Natural killer cell (primary cell): ENCODE results near the gene CCDC126. TPM values are rescaled to one million over a fixed set of nuclear protein-coding genes. Genes with fewer than 3 reads are reported as not detected.

Experiments
- ATAC-seq, 3 donors: fragments of 150-1000 bp in 2 of 3; fragments of 200-7000 bp in 1 of 3; cut with Tn5 transposase; 1 replicate in 1 of 3; 2 replicates in 2 of 3; pipeline ENCODE4 v1.10.0; 2021; ENCODE audit warnings: mild to moderate bottlenecking in 2 of 3, moderate library complexity in 2 of 3
- DNase-seq, 2 donors: peaks; one replicate each; pipeline versions ENCODE4 v3.0.0 to v3.0.0-alpha.2; 2013 to 2021; ENCODE audit warnings: mixed read lengths in 1 of 2
- H3K27ac ChIP-seq: one replicate; pipeline ENCODE4 v1.5.1; 2013; ENCODE audit warnings: mild to moderate bottlenecking, low read length
- H3K27me3 ChIP-seq: one replicate; pipeline ENCODE4 v1.6.1; 2013; ENCODE audit warnings: low read length; ENCODE audit not compliant: control insufficient read depth, insufficient read depth
- H3K36me3 ChIP-seq: one replicate; pipeline ENCODE4 v1.6.1; 2013; ENCODE audit warnings: low read length; ENCODE audit not compliant: control insufficient read depth, insufficient read depth
- H3K4me1 ChIP-seq: one replicate; pipeline ENCODE4 v1.6.1; 2013; ENCODE audit warnings: low read length; ENCODE audit not compliant: control insufficient read depth, insufficient read depth
- H3K4me3 ChIP-seq: one replicate; pipeline ENCODE4 v1.5.1; 2013; ENCODE audit warnings: low read length
- H3K9me3 ChIP-seq: one replicate; pipeline ENCODE4 v1.6.1; 2013; ENCODE audit warnings: low read length; ENCODE audit not compliant: control insufficient read depth, insufficient read depth
- H3K27ac Mint-ChIP-seq, 2 donors: one replicate each; pipeline ENCODE4 v1.8.0; 2022; ENCODE audit warnings: mild to moderate bottlenecking in 2 of 2, mixed read lengths in 2 of 2, moderate library complexity in 1 of 2
- H3K27me3 Mint-ChIP-seq, 2 donors: one replicate each; pipeline ENCODE4 v1.8.0; 2022; ENCODE audit warnings: low read depth in 2 of 2, mixed read lengths in 2 of 2
- H3K36me3 Mint-ChIP-seq: one replicate; pipeline ENCODE4 v1.8.0; 2022; ENCODE audit warnings: mixed read lengths
- H3K4me1 Mint-ChIP-seq, 2 donors: one replicate each; pipeline ENCODE4 v1.8.0; 2022; ENCODE audit warnings: mixed read lengths in 2 of 2
- H3K4me3 Mint-ChIP-seq: one replicate; pipeline ENCODE4 v1.8.0; 2022; ENCODE audit warnings: mild to moderate bottlenecking, moderate library complexity, mixed read lengths
- H3K9me3 Mint-ChIP-seq, 2 donors: one replicate each; pipeline ENCODE4 v1.8.0; 2022; ENCODE audit warnings: mixed read lengths in 2 of 2
- CTCF ChIP-seq: fragments of 200-600 bp; IDR thresholded peaks from one replicate; pipeline ENCODE4 v1.8.0; 2022; ENCODE audit warnings: antibody characterized with exemption
- WGBS: methylation state at CpG from one replicate; pipeline ENCODE4 v1.1.7; 2013; ENCODE audit warnings: missing lambda C conversion rate; ENCODE audit not compliant: insufficient coverage; 5-methylcytosine and 5-hydroxymethylcytosine counted together
- intact Hi-C: fragments of 100-400 bp; cut with micrococcal nuclease; formaldehyde crosslinking; loops from one replicate; pipeline ENCODE4 v1.14.2; 2022
- total RNA-seq, 4 donors: library from RNA; stranded (reverse); fragments of 120-200 nt in 1 of 4; gene quantifications; one replicate each; pipeline versions ENCODE4 v1.2.3 to v1.2.4, GENCODE V29; 2013 to 2022

The CCDC126 gene
- total RNA-seq, 3 donors from 2014 or later (not counting 1 experiment from before 2014, with no cell fraction given), result 13.4 to 19.0 (median 16.9) TPM

GRCh38 chr7:23607866-23608265 lies 10.7 kb downstream of the CCDC126 start:
- H3K27me3 ChIP-seq, result no peaks in the 10 kb centered on the region
- no peak for ATAC-seq
- H3K27ac ChIP-seq, result no peak overlapping the region
- H3K9me3 Mint-ChIP-seq, result no peaks in the 10 kb centered on the region
- no peaks in the 10 kb centered on the region for H3K36me3 Mint-ChIP-seq
- H3K4me1 Mint-ChIP-seq, result peaks cover 10 to 20% of the 10 kb centered on the region in 2 donors
- H3K27me3 Mint-ChIP-seq, result no peaks in the 10 kb centered on the region
- WGBS, result 96% methylated on average over 8 of the region's 8 CpGs
- no peak for TF ChIP-seq CTCF
- no peaks in the 10 kb centered on the region for H3K4me1 ChIP-seq
- H3K27ac Mint-ChIP-seq, result no peak overlapping the region
- DNase-seq, result no peak
- no peak overlapping the region for H3K4me3 ChIP-seq
- no peak overlapping the region for H3K4me3 Mint-ChIP-seq
- intact Hi-C loops, result no loop called here
- peaks cover 8% of the 10 kb centered on the region for H3K36me3 ChIP-seq
- H3K9me3 ChIP-seq, result no peaks in the 10 kb centered on the region

DNA sequence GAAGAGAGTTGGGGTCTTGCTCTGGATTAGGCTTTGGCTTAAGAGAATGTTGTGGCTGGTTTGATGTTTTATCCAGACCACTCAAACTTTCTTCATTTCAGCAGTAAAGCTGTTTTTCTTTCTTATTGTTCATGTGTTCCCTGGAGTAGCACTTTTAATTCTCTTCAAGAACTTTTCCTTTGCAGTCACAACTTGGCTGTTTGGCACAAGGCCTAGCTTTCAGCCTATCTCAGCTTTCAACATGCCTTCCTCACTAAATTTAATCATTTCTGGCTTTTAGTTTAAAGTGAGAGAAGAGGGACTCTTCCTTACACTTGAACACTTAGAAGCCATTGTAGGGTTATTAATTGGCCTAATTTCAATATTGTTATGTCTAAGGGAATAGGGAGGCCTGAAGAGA lies 18.1 kb downstream of the CCDC126 start:
- DNase-seq (no peak), ATAC-seq (no peak)
- peaks cover 8% of the 10 kb centered on the region for H3K36me3 ChIP-seq
- peaks cover 10 to 11% of the 10 kb centered on the region in 2 donors for H3K4me1 Mint-ChIP-seq
- no peak overlapping the region for H3K4me3 Mint-ChIP-seq
- H3K9me3 ChIP-seq, result peaks cover 8% of the 10 kb centered on the region
- H3K9me3 Mint-ChIP-seq, result peaks cover 2 to 7% of the 10 kb centered on the region in 2 donors
- no peaks in the 10 kb centered on the region for H3K27me3 Mint-ChIP-seq
- intact Hi-C loops, result no loop called here
- H3K4me1 ChIP-seq, result no peaks in the 10 kb centered on the region
- H3K27ac Mint-ChIP-seq, result no peak overlapping the region
- H3K4me3 ChIP-seq, result no peak overlapping the region
- no peaks in the 10 kb centered on the region for H3K27me3 ChIP-seq
- TF ChIP-seq CTCF, result no peak
- H3K36me3 Mint-ChIP-seq, result peaks cover 11% of the 10 kb centered on the region
- no peak overlapping the region for H3K27ac ChIP-seq

GRCh38 chr7:23616593-23616992 lies 19.4 kb downstream of the CCDC126 start:
- no peak overlapping the region for H3K27ac ChIP-seq
- intact Hi-C loops, result no loop called here
- H3K4me1 Mint-ChIP-seq, result peaks cover 12 to 14% of the 10 kb centered on the region in 2 donors
- no peak for TF ChIP-seq CTCF
- H3K36me3 ChIP-seq, result peaks cover 5% of the 10 kb centered on the region
- no peaks in the 10 kb centered on the region for H3K4me1 ChIP-seq
- no peaks in the 10 kb centered on the region for H3K27me3 Mint-ChIP-seq
- DNase-seq (no peak), ATAC-seq (no peak)
- H3K9me3 ChIP-seq, result peaks cover 8% of the 10 kb centered on the region
- H3K4me3 ChIP-seq, result no peak overlapping the region
- no peak overlapping the region for H3K27ac Mint-ChIP-seq
- no peak overlapping the region for H3K4me3 Mint-ChIP-seq
- peaks cover 2 to 7% of the 10 kb centered on the region in 2 donors for H3K9me3 Mint-ChIP-seq
- H3K27me3 ChIP-seq, result no peaks in the 10 kb centered on the region
- H3K36me3 Mint-ChIP-seq, result peaks cover 11% of the 10 kb centered on the region
- WGBS, result 90% methylated on average over 1 of the region's 2 CpGs

- peaks cover 11% of the 10 kb centered on the region for H3K36me3 Mint-ChIP-seq
- H3K27me3 ChIP-seq, result no peaks in the 10 kb centered on the region
- DNase-seq (no peak), ATAC-seq (no peak)
- H3K27ac Mint-ChIP-seq, result no peak overlapping the region
- intact Hi-C loops, result no loop called here
- H3K9me3 ChIP-seq, result peaks cover 8% of the 10 kb centered on the region
- TF ChIP-seq CTCF, result no peak
- no peaks in the 10 kb centered on the region for H3K27me3 Mint-ChIP-seq
- no peak overlapping the region for H3K4me3 Mint-ChIP-seq
- H3K4me1 Mint-ChIP-seq, result peaks cover 16 to 21% of the 10 kb centered on the region in 2 donors
- H3K36me3 ChIP-seq, result peaks cover 4% of the 10 kb centered on the region
- H3K4me3 ChIP-seq, result no peak overlapping the region
- no peaks in the 10 kb centered on the region for H3K4me1 ChIP-seq
- no peak overlapping the region for H3K27ac ChIP-seq
- WGBS, result no CpG with 5 or more reads among the region's 1 CpG
- H3K9me3 Mint-ChIP-seq, result peaks cover 2 to 7% of the 10 kb centered on the region in 2 donors
Measured at GRCh38 chr7:23617482-23617881, 20.3 kb downstream of the CCDC126 start.
